HG02973 (cell line): Measurements from ENCODE around the gene AP1S1.

Source experiments
- ATAC-seq: cut with Tn5 transposase; IDR thresholded peaks from one replicate; pipeline ENCODE4 v1.9.1; 2021; ENCODE audit warnings: moderate library complexity; ENCODE audit not compliant: unreplicated experiment

The AP1S1 gene

GRCh38 chr7:101169838-101170551 lies 15.7 kb downstream of the AP1S1 start:
- no peak for ATAC-seq

GRCh38 chr7:101170617-101171441 lies 16.6 kb downstream of the AP1S1 start:
- no peak for ATAC-seq

DNA sequence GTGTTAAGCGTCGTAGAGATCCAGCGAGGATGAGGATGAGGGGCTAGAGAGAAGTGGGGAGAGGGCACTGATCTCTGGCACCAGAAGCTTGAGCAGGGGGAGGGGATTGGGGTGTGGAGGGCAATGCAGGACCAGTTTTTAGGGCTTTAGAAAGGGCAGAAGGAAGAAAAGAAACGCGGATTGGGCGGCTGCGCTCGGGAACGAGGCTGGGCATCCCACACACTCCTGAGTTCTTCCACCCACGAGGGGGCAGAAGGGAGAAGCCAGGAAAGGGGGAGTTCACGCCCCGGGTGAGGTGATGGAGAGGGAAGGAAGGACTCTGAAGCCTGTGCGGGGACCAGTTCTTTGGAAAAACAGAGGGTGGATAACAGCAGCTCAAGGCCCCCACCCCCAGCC lies 17.2 kb downstream of the AP1S1 start:
- ATAC-seq = no peak

DNA sequence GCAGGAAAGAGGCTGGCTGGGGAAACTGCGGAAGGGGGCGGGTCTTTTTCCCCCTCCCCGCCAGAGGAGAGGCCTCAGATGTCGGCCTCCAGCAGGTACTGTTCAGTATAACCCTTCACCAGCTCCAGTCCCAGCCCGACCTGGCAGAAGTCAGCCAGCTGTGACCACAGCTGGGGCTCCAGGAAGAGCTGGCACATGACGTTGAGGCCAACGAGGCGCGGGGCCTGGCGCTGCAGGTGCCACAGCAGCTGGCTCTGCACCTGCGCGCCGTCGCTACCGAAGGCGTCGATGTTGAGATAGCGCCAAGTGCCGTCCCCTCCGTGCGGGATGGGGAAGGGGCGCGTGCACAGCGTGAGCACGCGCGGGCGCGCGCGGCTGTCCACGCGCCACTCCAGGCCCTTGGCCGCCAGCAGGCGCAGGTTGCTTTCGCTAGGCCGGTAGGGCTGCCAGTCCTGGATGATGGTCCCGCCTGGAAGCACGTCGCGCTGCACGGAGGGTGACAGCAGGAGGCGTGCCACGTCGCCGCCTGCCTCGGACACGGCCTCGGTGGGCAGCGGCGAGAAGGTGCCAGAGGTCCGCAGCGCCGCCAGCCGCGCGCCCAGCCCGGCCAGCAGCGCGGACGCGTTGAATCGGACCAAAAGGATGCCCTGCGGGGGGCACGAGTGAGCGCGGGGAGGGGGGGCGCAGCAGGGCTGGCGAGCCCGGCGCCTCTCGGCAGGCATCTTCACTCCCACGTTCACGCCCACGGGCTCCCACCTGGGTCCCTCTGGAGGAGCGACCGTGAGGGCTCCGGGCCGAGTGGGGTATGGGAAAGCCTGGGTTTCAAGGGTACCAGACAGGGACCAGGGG lies 18.0 kb downstream of the AP1S1 start:
- no peak for ATAC-seq

DNA sequence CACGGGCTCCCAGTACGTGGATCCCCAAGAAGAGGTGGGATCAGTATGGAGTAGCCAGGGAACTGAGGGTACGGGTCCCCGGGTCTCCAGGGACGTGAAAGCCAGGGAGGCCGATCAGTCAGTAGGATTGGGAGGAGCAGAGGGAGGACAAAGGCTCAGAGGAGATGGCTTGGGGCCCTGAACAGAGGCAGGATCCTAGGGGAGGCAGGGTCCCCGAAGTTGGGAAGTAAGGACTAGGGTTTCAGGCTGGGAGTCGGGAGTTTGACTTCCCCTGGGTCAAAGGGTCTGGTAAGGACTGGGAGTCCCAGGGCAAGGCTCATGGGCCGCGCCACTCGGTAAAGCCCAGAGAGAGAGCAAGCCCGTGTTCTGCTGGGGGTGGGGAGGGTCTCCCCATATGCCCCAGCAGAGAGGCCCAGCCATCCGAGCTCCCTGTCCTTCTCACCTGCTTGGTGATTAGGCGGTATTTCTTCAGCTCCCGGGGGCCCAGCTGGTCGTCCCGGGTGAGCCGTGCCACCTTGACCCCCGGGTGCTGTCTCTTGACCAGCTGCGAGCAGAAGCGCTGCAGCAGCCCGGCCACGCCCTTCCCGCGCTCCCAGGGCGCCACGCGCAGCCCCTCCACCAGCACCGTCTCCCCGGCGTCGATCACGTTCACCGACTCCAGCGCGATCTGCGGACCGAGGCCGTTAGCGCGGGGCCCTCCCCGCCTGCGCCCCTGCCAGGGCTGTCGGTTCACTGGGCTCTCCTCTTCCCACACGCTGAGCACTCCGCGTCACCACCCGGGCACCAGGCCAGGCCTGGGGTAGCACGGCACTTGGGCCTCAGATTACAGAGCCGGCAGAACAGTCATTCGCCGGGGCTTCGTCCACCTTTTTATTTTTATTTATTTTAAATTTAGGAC lies 18.8 kb downstream of the AP1S1 start:
- ATAC-seq = no peak

DNA sequence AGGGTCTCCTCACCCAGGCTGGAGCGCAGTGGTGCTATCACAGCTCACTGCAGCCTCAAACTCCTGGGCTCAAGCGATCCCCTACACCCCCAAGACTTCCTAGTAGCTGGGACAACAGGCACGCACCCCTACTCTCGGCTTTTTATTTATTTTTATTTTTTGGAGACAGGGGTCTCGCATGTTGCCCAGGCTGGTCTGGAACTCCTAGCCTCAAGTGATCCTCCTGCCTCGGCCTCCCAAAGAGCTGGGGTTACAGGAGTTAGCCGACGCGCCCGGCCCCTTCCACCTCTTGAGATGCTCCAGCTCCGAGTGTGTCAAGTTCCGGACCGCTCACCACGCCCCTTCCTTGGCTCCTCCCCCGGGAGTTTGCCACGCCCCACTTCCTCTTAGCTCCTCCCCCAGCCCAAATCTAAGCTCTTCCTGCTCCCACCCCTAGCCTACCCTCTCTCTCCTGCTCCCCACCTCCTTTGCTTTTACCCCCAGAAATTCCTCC lies 19.5 kb downstream of the AP1S1 start:
- ATAC-seq = no peak

DNA sequence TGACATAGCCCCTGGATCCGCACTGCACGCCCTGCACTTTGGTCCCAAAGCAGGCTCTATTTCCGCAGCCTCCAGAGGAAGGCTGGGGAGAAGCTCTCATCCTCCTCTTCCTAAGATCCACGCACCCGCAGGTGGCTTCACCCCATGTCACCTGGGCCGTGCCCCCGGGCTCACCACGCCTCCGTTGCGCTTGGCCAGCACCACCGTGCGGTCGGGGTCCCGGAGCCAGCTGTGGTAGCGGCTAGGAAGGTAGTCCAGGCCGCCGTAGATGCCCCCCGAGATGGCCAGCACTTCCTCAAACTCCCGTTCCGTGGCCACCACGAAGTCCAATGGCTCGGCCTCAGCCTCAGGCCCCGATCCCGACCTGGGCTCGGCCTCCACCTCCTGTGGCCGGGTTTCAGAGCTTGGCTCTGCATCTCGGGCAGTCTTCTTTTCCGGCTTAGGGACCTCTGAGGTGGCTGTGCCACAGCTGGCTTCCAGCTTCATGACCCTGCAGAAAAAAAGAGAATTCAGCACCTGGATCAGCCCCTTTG lies 20.1 kb downstream of the AP1S1 start:
- ATAC-seq = no peak

- ATAC-seq = no peak
Measured at GRCh38 chr7:101175664-101176063, 21.4 kb downstream of the AP1S1 start.

GRCh38 chr7:101177644-101178043 lies 23.4 kb downstream of the AP1S1 start:
- ATAC-seq = no peak

GRCh38 chr7:101179117-101179516 lies 24.8 kb downstream of the AP1S1 start:
- no peak for ATAC-seq

DNA sequence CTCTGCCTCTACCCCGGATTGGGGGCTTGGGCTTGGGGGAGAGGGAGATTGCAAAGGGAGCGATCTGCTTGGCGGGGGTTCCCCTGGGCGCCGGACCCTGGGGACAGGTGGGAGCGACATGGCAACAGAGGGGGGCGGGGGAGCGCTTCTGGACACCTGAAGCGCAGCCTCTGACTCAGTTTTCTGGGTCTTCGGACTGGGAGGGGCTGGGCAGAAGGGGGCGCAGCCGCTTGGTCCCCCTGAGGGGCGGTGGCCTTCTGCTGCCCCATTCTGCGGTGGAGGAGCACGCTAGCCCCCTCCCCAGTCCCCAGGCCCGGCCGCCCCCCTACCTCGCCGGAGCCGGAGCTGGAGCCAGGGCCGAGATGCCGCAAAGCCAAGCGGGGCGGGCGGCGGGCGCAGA lies 25.4 kb downstream of the AP1S1 start:
- no peak for ATAC-seq

DNA sequence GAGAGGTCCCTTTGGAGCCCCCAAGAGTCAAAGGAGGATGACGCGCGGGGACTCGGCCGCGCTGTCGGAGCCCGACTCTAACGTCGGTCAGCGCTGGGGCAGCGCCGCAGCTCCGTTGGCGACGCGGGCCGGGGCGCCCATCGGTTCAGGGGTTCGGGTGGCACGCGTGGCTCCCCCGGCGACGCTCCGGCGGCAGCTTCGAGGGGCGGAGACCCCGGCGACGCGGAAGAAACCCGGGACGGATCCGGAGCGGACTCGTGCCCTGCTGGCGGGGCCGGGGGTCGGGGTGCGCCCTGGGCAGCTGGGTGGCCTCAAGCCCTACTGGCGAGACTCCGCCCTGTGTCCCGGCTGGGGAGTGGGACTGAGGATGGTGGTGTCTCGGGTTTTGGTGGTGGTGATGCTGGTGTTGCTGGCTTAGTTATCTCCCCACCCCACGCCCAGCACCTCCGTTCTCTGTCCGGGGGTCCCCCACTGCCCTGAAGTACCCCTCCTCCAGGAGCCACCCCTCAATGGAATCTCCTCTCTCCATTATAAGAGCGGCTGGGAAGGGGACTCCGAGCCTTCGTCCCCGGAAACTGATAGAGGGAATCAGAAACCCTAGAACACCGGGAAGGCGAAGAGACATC lies 26.0 kb downstream of the AP1S1 start, which contains the start of gene NAT16:
NAT16 (minus strand) TSS at position 164 of the 626 bp plus-strand sequence. CDS start 5,486 bp downstream, outside the sequence.
- no peak for ATAC-seq

GRCh38 chr7:101185258-101185839 lies 31.1 kb downstream of the AP1S1 start:
- no peak for ATAC-seq

DNA sequence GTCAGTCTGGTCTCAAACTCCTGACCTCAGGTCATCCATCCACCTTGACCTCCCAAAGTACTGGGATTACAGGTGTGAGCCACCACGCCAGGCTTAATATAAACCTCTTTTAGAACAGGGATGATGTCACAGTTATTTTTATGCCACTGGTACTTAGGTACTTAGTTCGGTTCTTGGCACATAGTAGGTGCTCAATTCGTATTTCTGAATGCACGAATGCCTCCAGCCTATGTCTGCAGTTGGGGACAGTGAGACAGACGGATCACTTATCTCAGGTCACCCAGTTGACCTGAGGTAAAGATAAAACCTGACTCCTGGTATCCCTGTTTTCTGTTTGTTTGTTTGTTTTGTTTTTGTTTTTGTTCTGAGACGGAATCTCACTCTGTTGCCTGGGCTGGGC lies 31.9 kb downstream of the AP1S1 start:
- no peak for ATAC-seq

GRCh38 chr7:101186844-101187428 lies 32.7 kb downstream of the AP1S1 start:
- no peak for ATAC-seq

DNA sequence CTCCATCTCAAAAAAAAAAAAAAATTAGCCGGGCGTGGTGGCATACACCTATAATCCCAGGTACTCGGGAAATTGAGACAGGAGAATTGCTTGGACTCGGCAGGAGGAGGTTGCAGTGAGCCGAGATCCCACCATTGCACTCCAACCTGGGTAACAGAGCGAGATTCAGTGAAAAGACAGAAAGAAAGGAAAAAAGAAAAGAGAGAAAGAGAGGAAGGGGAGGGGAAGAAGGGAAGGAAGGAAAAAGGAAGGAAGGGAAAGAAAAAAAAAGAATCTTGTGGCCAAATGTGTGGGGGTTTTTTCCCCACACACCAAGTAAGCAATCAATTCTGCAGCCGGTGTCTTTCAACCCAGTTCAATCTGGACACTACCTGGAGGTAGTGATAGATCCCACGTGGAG lies 34.8 kb downstream of the AP1S1 start:
- ATAC-seq = no peak

- no peak for ATAC-seq
Measured at GRCh38 chr7:101195884-101196283, 41.6 kb downstream of the AP1S1 start.

DNA sequence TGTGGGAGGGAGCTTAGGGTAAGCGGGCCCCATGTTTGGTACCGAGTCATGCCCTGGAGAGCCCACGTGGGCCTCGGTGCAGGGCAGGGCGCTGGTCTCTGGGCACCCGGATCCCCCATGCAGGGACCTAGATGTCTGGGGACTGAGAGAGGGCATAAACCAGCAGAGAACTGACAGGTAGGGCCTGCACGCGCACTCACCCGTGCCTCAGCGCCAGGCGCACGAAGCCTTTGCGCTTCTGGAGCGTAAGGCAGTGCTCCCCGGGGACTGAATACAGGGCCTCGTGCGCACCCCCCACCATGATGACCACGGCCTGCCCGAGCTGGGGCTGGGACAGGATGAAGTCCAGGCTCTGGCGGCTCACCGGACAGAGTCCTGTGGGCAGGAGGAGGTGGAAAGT lies 43.7 kb downstream of the AP1S1 start:
- no peak for ATAC-seq

- no peak for ATAC-seq
Measured at GRCh38 chr7:101198476-101198875, 44.2 kb downstream of the AP1S1 start.
